ENCODE results near the gene CPNE2. TPM values are rescaled to one million over a fixed set of nuclear protein-coding genes. Genes with fewer than 3 reads are reported as not detected.
"Not testable (repeated sequence)": the region's sequence is repeated elsewhere in the genome, so short reads cannot be mapped to it uniquely, and the experiment has no call there.

The CPNE2 gene
- total and polyA plus RNA-seq, 8 donors = 8.7 to 55.4 (median 26.1) TPM

DNA sequence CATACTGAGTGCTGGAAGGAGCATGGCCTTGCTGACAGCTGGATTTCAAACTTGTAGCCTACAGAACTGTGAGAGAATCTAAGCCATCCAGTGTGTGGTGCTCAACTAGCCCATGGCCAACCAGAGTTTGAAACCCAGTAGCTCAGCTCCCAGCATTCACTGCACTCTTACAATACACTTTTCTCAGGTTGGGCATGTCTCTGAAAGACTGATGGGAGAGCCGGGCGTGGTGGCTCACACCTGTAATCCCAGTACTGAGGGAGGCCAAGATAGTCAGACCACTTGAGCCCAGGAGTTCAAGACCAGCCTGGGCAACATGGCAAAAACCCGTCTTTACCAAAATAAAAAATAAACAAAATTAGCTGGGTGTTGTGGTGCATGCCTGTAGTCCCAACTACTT is 3.8 kb downstream of the CPNE2 start:
- H3K27ac ChIP-seq = no peak overlapping the region
- H3K4me3 ChIP-seq = no peak overlapping the region
- no peak for DNase-seq
- H3K36me3 ChIP-seq = no peaks in the 10 kb centered on the region
- H3K4me1 ChIP-seq = peaks cover 22 to 38% (median 26%) of the 10 kb centered on the region in 4 donors
- TF ChIP-seq POLR2A (IDR thresholded peaks at IDR 0.05) (no peak), EP300 (IDR thresholded peaks at IDR 0.05) (no peak), POLR2AphosphoS5 (IDR thresholded peaks at IDR 0.05) (no peak)
- TF ChIP-seq, protein P1, sequence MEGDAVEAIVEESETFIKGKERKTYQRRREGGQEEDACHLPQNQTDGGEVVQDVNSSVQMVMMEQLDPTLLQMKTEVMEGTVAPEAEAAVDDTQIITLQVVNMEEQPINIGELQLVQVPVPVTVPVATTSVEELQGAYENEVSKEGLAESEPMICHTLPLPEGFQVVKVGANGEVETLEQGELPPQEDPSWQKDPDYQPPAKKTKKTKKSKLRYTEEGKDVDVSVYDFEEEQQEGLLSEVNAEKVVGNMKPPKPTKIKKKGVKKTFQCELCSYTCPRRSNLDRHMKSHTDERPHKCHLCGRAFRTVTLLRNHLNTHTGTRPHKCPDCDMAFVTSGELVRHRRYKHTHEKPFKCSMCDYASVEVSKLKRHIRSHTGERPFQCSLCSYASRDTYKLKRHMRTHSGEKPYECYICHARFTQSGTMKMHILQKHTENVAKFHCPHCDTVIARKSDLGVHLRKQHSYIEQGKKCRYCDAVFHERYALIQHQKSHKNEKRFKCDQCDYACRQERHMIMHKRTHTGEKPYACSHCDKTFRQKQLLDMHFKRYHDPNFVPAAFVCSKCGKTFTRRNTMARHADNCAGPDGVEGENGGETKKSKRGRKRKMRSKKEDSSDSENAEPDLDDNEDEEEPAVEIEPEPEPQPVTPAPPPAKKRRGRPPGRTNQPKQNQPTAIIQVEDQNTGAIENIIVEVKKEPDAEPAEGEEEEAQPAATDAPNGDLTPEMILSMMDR (IDR thresholded peaks at IDR 0.05) = no peak
- WGBS, 5 donors = 96 to 100% (median 97%) methylated on average over 3 of the region's 3 CpGs
- peaks cover 0 to 7% (median 0%) of the 10 kb centered on the region in 3 donors for H3K27me3 ChIP-seq
- no peaks in the 10 kb centered on the region for H3K9me3 ChIP-seq
- intact Hi-C loops (cut with DNase I; ENCODE audit: low total_unique reads) = no loop called here

DNA sequence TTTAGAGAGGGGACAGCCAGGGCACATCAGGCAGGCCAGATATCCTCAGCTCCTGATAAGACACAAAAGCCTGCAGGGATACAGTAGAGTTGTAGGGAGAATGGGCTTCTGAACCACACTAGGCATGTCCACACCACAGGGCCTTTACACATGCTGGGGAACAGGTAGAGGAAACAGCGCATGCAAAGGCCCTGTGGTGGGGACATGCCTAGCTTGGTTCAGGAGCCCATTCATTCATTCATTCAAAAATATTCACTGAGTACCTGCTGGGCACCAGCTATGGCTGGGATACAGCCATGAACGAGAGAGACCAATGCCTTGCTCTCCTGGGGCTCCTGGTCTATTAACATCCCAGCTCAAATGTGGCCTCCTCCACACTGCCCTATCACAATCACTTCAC is 4.4 kb downstream of the CPNE2 start:
- Histone ChIP-seq H3K27me3 (peaks cover 0 to 7% (median 0%) of the 10 kb centered on the region in 3 donors), H3K4me3 (no peak overlapping the region), H3K9me3 (no peaks in the 10 kb centered on the region), H3K36me3 (no peaks in the 10 kb centered on the region), H3K4me1 (peaks cover 18 to 32% (median 21%) of the 10 kb centered on the region in 4 donors), H3K27ac (no peak overlapping the region)
- DNase-seq = no peak
- no peak for TF ChIP-seq POLR2A (IDR thresholded peaks at IDR 0.05)
- TF ChIP-seq, protein P1 (IDR thresholded peaks at IDR 0.05) = no peak
- no peak for TF ChIP-seq EP300 (IDR thresholded peaks at IDR 0.05)
- no peak for TF ChIP-seq POLR2AphosphoS5 (IDR thresholded peaks at IDR 0.05)
- intact Hi-C loops (cut with DNase I; ENCODE audit: low total_unique reads) = no loop called here
- WGBS, 5 donors = 91 to 100% (median 97%) methylated on average over 2 of the region's 2 CpGs

DNA sequence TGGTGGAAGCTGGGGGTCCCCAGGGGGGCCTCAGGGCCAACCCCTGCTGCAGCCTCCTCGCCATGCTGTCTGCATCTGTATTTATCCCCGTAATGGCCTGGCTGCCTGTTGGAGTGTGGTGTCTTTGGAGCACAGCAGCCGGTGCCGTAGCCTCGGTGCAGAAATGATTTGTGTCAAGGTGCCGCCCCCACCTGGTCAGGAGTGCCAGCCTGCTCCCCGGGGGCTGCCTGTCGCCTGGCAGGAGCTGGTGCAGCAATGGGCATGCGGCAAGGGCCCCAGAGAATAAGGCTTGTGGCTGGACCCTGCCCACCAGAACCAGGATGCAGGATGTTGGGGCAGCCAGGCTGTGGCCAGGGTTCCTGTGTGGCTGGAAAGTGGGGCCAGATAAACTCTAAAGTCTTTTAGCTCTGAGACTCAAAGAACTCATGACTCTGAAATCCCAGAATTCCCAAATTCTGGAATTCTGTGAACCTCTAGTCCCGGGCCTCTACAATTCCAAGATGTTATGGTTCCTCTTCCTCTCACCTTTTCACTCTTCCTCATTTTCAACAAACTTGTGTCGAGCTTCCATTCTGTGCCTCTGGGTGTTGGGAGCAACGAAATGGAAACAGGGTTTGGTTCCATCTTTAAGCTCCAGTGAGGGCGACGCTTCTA is 5.9 kb downstream of the CPNE2 start:
- Histone ChIP-seq H3K27ac (peak overlapping the region in 1 of 5 donors; percentile 14), H3K27me3 (peaks cover 0 to 4% (median 0%) of the 10 kb centered on the region in 3 donors), H3K36me3 (no peaks in the 10 kb centered on the region), H3K4me3 (no peak overlapping the region), H3K4me1 (peaks cover 9 to 22% (median 11%) of the 10 kb centered on the region in 4 donors), H3K9me3 (no peaks in the 10 kb centered on the region)
- WGBS, 5 donors = 78 to 83% (median 82%) methylated on average over 10 to 14 of the region's 14 CpGs
- intact Hi-C loops (cut with DNase I; ENCODE audit: low total_unique reads) = no loop called here
- DNase-seq = no peak
- TF ChIP-seq EP300 (IDR thresholded peaks at IDR 0.05) (no peak), POLR2AphosphoS5 (IDR thresholded peaks at IDR 0.05) (no peak), POLR2A (IDR thresholded peaks at IDR 0.05) (no peak)
- TF ChIP-seq, protein P1 (IDR thresholded peaks at IDR 0.05) = no peak

DNA sequence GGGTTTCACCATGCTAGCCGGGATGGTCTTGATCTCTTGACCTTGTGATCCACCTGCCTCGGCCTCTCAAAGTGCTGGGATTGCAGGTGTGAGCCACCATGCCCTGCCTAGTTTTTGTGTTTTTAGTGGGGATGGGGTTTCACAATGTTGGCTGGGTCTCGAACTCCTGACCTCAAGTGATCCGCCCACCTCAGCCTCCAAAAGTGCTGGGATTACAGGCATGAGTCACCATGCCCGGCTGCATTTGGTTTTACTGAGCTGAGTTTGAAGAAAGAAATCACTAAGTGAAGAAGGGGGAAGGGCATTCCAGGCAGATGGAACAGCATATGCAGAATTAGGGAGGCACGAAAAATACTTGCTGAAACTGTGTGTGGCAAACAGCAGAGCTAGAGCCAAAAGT is 7.6 kb downstream of the CPNE2 start:
- H3K4me3 ChIP-seq; DNase-seq; H3K27ac ChIP-seq; H3K4me1 ChIP-seq; H3K36me3 ChIP-seq; H3K9me3 ChIP-seq; H3K27me3 ChIP-seq; intact Hi-C loops (cut with DNase I; ENCODE audit: low total_unique reads): not testable (repeated sequence)
- WGBS, 5 donors = 69 to 77% (median 73%) methylated on average over 6 of the region's 6 CpGs

DNA sequence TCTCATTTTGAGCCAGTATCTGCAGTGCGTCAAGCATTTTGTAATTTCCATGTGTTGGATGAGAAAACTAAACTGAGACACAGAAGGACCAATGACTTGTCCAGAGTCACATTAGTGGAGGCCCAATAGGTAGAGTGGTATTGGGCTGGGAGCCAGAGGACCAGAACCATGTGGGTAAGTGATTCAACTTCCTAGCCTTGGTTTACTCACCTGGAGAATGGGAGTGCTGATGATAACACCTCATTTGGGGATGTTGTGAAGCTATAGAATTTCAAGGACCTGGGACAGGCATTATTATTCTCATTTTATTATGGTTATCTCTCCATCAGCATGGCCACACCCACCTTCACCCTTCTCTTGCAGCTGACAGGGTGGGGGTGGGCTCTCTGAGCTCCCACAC is 8.1 kb downstream of the CPNE2 start:
- DNase-seq = no peak
- no peak for TF ChIP-seq POLR2A (IDR thresholded peaks at IDR 0.05)
- TF ChIP-seq EP300 (IDR thresholded peaks at IDR 0.05) = no peak
- TF ChIP-seq, protein P1 (IDR thresholded peaks at IDR 0.05) = no peak
- no peak for TF ChIP-seq POLR2AphosphoS5 (IDR thresholded peaks at IDR 0.05)
- H3K27me3 ChIP-seq = no peaks in the 10 kb centered on the region
- no peak overlapping the region for H3K27ac ChIP-seq
- no peak overlapping the region for H3K4me3 ChIP-seq
- H3K4me1 ChIP-seq = peaks cover 0 to 10% (median 0%) of the 10 kb centered on the region in 4 donors
- intact Hi-C loops (cut with DNase I; ENCODE audit: low total_unique reads) = no loop called here
- H3K36me3 ChIP-seq = no peaks in the 10 kb centered on the region
- no peaks in the 10 kb centered on the region for H3K9me3 ChIP-seq
- 86 to 100% (median 96%) methylated on average over 1 of the region's 1 CpG for WGBS, 5 donors
